WI38 (cell line): ENCODE measurements around the gene PADI6.

Source experiments
- H3K4me3 ChIP-seq: 2 replicates; pipeline ENCODE4 v1.5.1; 2011; ENCODE audit warnings: low read depth, mild to moderate bottlenecking, control low read depth, low read length
- TF ChIP-seq, protein P1 (sequence below): IDR thresholded peaks from 2 replicates; pipeline ENCODE4 v1.5.1; 2012; ENCODE audit warnings: low read depth, mild to moderate bottlenecking, control low read depth, low read length

PADI6 gene

GRCh38 chr1:17350083-17350482, 21.9 kb upstream of the PADI6 start:
- TF ChIP-seq, protein P1, sequence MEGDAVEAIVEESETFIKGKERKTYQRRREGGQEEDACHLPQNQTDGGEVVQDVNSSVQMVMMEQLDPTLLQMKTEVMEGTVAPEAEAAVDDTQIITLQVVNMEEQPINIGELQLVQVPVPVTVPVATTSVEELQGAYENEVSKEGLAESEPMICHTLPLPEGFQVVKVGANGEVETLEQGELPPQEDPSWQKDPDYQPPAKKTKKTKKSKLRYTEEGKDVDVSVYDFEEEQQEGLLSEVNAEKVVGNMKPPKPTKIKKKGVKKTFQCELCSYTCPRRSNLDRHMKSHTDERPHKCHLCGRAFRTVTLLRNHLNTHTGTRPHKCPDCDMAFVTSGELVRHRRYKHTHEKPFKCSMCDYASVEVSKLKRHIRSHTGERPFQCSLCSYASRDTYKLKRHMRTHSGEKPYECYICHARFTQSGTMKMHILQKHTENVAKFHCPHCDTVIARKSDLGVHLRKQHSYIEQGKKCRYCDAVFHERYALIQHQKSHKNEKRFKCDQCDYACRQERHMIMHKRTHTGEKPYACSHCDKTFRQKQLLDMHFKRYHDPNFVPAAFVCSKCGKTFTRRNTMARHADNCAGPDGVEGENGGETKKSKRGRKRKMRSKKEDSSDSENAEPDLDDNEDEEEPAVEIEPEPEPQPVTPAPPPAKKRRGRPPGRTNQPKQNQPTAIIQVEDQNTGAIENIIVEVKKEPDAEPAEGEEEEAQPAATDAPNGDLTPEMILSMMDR = no peak
- H3K4me3 ChIP-seq = no peak overlapping the region

GRCh38 chr1:17350928-17351446, 21.0 kb upstream of the PADI6 start:
- TF ChIP-seq, protein P1 = no peak
- H3K4me3 ChIP-seq = no peak overlapping the region

DNA sequence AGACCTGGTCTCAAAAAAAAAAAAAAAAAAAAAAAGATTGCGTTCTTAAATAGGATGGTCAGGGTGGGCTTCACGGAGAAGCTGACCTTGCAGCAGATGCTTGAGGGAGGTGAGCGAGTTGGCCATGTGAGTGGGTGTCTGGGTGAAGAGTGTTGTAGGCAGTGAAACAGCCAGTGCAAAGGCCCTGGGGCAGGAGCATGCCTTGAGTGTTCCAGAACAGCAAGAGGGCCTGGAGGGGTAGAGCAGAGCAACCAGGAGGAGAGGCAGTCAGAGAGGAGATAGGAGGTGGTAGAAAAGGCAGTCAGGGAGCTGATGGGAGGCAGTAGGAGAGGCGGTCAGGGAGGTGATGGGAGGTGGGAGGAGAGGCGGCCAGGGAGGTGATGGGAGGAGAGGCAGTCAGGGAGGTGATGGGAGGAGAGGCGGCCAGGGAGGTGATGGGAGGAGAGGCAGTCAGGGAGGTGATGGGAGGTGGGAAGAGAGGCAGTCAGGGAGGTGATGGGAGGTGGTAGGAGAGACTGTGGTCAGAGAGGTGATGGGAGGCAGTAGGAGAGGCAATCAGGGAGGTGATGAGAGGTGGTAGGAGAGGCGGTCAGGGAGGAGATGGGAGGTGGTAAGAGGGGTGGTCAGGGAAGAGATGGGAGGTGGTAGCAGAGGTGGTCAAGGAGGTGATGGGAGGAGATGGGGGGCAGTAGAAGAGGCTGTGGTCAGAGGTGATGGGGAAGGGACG, 20.2 kb upstream of the PADI6 start:
- no peak overlapping the region for H3K4me3 ChIP-seq
- TF ChIP-seq, protein P1 = no peak

- TF ChIP-seq, protein P1 = no peak
These were observed 19.5 kb upstream of the PADI6 start for GRCh38 chr1:17352419-17352909.

GRCh38 chr1:17355898-17356297, 16.1 kb upstream of the PADI6 start:
- H3K4me3 ChIP-seq = no peak overlapping the region
- TF ChIP-seq, protein P1 = no peak

More at GRCh38 chr1:17352419-17352909, 19.5 kb upstream of the PADI6 start:
- no peak overlapping the region for H3K4me3 ChIP-seq

DNA sequence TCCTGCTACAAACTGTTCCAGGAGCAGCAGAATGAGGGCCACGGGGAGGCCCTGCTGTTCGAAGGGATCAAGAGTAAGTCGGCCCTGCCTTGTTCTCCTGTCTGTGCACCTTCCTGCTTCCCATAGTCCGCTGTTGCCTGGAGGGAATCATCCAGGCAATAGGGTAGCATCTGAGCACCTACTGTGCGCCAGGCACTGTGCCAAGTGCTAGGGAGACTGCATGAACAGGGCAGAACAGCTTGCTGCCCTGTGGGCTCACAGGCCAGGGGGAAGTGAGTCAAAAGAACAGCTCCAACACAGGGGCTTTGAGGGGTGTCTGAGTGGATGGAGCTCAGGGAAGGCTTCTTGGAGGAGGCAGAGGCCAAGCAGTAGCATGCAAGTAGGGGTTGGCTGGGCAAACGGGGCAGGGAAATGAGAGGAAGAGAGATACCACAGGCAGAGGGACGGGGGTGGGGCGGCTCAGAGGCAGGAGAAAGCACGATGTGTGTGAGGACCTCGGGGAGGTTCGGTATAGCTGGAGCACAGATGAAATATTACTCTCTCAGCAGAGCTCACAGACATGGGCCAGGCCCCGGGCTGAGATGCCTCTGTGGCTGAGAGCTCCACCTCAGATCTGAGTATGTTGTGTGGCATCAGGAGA, 15.5 kb upstream of the PADI6 start:
- TF ChIP-seq, protein P1 = no peak
- no peak overlapping the region for H3K4me3 ChIP-seq

GRCh38 chr1:17358557-17358956, 13.4 kb upstream of the PADI6 start:
- TF ChIP-seq, protein P1 = no peak
- no peak overlapping the region for H3K4me3 ChIP-seq
